DND-41 (cell line): ENCODE measurements around the gene CD58.

Source experiments
- CTCF ChIP-seq: IDR thresholded peaks from 2 replicates; pipeline ENCODE4 v1.5.1; 2012; ENCODE audit warnings: borderline replicate concordance, low read length, moderate library complexity, mild to moderate bottlenecking; ENCODE audit not compliant: poor library complexity, severe bottlenecking; ENCODE audit errors: extremely low read depth
- EZH2 ChIP-seq: IDR thresholded peaks from 3 replicates; pipeline ENCODE4 v1.6.1; 2012; ENCODE audit warnings: borderline replicate concordance, low read depth, mild to moderate bottlenecking, moderate library complexity, low read length, inconsistent platforms; ENCODE audit not compliant: severe bottlenecking

DNA sequence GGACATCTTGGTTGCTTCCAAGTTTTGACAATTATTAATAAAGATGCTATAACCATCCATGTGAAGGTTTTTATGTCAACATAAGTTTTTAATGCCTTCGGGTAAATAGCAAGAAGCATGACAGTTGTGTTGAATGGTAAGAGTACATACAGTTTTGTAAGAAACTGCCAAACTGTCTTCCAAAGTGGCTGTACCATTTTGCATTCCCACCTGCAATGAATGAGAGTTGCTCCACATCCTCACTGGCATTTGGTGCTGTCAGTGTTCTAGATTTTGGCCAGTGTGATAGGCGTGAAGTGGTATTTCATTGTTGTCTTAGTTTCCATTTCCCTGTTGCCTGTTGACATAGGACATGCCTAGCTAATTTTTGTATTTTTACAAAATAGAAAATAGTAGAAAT is 45.4 kb downstream of the CD58 start:
- no peak for TF ChIP-seq CTCF
- no peak for TF ChIP-seq EZH2
